GM10266 (cell line): ENCODE data around the gene RGS3.

Experiments used
- DNase-seq: peaks from one replicate; pipeline ENCODE4 v3.0.0; 2012; ENCODE audit errors: extremely low spot score
- TF ChIP-seq, protein P1 (sequence below): IDR thresholded peaks from 2 replicates; pipeline ENCODE4 v1.5.1; 2012; ENCODE audit warnings: mild to moderate bottlenecking, low read depth; ENCODE audit not compliant: control insufficient read depth, insufficient read depth; ENCODE audit errors: missing control alignments

Gene RGS3

DNA sequence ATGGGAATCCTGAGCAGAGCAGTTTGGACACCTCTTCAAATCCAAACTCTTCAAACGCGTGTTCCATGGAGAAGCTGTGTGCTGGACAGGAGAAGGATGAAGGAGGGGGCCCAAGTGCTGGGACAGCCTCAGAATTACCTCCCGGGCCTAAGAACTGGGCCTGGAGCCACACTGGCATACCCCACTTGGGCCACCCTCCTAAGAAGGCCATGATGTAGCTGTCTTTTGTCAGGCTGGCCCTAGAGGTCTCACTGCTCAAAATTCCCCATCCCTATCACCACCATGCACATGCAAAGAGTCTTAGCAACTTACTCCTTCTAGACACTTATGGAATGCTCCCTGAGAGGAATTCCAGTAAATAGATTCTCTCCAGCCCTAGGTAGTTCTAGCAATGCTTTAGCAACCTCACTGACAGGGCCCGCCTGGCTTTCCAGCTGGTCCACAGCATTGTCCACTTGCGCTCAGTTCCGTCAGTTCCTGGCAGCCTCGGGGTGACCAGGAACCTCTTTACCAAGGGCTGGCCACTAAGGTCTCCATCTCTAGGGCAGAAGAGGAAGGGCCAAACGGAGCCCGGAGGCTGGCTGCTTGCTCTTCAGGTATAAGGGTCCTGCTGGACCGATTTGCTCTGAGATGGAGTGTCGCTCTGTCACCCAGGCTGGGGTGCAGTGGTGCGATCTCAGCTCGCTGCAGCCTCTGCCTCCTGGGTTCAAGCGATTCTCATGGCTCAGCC is 75.3 kb downstream of the RGS3 start:
- TF ChIP-seq, protein P1, sequence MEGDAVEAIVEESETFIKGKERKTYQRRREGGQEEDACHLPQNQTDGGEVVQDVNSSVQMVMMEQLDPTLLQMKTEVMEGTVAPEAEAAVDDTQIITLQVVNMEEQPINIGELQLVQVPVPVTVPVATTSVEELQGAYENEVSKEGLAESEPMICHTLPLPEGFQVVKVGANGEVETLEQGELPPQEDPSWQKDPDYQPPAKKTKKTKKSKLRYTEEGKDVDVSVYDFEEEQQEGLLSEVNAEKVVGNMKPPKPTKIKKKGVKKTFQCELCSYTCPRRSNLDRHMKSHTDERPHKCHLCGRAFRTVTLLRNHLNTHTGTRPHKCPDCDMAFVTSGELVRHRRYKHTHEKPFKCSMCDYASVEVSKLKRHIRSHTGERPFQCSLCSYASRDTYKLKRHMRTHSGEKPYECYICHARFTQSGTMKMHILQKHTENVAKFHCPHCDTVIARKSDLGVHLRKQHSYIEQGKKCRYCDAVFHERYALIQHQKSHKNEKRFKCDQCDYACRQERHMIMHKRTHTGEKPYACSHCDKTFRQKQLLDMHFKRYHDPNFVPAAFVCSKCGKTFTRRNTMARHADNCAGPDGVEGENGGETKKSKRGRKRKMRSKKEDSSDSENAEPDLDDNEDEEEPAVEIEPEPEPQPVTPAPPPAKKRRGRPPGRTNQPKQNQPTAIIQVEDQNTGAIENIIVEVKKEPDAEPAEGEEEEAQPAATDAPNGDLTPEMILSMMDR, result no peak
- no peak for DNase-seq

DNA sequence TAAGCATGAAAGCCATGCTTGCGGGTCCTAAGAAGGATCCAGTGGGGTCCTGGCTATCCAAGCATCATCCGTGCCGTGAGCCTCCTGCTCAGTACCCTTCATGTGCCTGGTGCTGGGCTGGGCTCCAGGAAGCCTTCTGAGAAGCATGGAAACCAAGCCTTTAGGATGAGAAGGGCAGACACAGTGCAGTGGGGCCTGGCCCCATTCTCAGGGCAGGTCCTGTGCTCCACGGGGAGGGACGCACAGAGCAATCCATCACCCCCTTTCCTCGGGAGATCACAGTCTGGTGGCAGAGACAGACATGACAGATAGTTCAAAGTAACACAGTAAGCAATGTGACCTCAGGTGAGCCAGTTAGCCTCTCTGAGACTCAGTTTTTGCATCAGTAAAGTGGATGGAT is 76.9 kb downstream of the RGS3 start:
- no peak for DNase-seq
- TF ChIP-seq, protein P1, result no peak

DNA sequence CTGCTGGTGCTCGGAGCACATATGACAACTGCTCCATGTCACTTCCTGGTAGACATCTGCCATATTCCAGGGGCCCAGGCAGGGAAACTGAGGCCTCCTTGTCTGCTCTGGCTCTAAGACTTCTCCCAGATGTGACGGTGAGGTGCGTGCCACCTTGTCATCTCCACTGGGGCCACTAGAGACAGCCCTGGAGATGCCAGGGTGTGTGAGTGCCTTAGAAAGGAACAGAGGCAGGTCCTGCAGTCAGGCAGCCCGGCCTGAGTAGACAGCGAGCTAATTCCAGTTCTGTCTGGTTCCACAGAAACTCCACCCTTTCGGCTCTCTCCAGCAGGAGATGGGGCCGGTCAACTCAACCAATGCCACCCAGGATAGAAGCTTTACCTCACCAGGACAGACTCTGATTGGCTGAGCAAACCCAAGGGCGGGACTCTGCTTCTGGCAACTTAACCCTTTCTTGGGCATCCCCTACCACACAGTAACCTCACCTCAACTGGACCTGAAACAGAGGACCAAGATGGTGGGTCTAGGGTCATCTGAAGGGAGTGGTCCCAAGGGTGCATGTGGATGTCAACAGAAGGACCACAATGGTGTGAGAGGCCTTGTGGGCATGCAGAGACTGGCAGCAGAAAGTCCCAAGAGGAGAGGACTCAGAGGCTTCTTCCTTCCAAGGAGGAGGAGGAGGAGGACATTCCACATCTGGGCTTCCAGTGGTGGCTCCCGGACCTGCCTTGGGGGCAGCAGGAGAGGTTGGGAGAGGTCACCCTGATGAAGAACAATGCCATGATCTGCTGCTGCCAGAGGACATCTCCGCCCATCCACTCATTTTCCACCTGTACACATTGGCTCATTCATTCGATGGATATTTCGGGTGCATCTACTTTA is 77.7 kb downstream of the RGS3 start:
- TF ChIP-seq, protein P1, result no peak
- no peak for DNase-seq

DNA sequence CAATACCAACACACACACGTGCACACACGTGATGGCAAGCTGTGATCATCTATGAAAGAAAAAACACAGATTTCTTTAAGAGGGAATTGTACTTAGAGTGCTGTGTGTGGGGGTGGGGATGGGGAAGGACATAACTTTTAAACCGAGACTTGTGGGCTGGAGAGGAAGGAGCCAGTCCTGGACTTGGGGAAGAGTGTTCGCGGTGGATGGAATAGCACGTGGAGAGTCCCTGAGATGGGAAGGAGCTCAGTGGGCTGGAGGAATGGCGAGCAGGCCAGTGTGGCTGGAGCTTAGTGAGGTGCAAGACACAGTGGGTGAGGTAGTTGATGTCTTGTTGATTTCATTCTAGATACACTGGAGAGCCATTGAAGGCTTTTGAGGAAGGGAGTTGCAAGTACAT is 78.5 kb downstream of the RGS3 start:
- TF ChIP-seq, protein P1, result no peak

DNA sequence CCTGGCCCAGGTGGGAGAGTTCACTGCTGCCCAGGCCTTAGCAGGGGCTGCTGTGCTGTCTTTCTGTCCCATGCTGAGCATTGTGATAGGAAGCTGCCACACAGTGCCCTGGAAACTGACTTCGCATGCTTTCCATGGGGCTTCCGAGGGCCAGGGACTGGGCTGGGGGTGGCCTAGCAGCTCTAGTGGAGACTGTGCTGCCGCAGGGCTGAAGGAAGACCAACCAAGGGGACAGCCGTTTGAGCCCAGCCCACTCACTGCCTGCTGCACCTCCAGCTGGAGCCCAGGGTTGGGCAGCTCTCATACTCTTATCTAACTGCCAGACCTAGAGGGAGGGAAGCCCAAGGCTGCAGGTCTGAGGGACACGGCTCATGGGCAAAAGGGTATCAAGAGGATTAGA is 79.2 kb downstream of the RGS3 start:
- TF ChIP-seq, protein P1, result no peak
- DNase-seq, result no peak

More for the DNA sequence above, 78.5 kb downstream of the RGS3 start:
- no peak for DNase-seq

DNA sequence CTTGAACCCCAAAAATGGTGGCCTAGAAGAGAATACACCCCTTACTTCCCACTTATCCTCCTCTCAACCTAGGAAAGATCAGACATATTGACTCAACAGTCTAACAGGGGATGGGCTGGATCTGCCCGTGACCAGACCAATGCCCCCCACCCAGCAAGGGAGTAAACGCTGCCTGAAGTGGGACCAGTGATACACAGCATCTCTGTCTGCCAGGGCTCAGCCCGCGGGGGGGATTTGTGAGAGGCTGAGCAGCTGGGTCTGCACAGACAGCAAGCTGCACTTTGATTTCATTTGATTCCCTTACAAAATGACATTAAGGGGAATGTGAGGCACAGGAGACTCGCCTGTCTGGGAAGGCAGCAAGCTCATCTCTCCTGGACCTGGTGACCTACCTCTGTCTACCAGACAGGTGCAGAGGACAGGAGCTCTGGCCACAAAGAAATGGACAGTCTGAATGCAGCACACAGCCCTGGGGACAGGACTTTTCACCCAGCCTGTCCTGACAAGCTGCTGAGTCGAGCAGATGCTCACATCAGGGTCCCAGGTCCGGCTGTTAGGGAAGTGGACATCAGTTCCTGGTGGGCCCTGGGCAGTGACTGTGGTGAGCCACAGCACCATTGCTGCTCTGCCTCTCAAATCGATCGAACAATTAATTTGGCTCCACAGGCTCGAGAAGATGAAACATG is 79.9 kb downstream of the RGS3 start:
- no peak for DNase-seq
- TF ChIP-seq, protein P1, result no peak
